ENCODE results near the gene NXN.
A peak's percentile ranks its signal among the peaks of the same experiment; 100 is the strongest.
"Not testable (repeated sequence)": the region's sequence is repeated elsewhere in the genome, so short reads cannot be mapped to it uniquely, and the experiment has no call there.

Gene NXN

GRCh38 chr17:951325-952132 lies 28.0 kb downstream of the NXN start:
- DNase-seq: peak; percentile 70

DNA sequence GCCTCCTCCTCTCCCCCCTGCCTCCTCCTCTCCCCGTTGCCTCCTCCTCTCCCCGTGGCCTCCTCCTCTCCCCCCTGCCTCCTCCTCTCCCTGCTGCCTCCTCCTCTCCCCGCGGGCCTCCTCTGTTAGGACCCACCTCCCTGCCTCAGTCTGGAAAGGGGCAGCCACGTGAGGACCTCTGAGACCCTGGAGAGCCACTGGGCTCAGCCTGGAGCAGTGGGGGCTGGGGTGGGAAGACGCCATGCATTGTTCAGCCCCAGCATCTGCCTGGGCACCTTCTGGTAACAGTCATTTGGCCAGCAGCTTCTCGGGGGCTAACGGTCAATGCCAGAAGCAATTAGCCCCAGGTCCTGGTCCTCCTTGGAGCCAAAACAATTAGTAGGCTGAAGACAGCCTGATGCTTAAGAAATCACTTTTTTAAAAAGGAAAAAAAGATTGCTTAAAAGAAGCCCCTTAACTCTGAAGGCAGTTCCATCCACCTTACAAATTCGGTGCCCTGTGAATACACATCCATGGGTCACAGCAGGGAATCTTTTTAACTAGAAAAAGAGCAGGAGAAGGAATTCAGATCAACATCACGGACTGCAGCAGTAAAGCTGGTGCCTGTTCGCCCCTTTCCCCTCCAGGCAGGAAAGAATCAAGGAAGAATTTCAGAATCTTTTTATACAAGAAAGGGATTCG lies 29.8 kb downstream of the NXN start:
- peak; percentile 90 for DNase-seq

DNA sequence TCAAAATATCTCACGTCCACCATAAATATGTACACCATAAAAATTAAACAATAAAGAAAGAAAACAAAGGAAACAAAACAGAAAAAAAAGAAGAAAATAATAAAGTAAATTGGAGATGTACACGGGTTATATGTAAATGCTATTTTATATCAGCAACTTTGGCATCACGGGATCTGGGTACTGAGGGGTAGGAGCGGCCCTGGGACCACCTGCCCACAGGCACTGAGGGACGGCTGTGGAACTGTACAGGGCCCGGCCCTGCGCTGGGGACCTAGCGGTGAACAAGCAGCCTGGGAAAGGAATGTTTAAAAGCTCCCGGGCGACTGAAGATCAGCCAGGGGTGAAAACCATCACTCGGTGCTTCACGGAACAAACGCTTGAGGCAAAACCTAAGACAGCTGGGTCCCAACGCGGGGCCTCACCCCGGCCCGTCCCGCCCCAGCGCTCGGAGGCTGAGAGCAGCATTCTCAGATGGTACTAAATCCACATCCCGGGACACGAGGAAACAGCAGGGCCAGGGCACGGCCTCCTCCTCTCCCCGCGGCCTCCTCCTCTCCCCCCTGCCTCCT lies 31.2 kb downstream of the NXN start:
- DNase-seq: peak; percentile 71

GRCh38 chr17:946510-947236 lies 32.9 kb downstream of the NXN start:
- no peak for DNase-seq

GRCh38 chr17:945672-946071 lies 33.9 kb downstream of the NXN start:
- no peak for DNase-seq

DNA sequence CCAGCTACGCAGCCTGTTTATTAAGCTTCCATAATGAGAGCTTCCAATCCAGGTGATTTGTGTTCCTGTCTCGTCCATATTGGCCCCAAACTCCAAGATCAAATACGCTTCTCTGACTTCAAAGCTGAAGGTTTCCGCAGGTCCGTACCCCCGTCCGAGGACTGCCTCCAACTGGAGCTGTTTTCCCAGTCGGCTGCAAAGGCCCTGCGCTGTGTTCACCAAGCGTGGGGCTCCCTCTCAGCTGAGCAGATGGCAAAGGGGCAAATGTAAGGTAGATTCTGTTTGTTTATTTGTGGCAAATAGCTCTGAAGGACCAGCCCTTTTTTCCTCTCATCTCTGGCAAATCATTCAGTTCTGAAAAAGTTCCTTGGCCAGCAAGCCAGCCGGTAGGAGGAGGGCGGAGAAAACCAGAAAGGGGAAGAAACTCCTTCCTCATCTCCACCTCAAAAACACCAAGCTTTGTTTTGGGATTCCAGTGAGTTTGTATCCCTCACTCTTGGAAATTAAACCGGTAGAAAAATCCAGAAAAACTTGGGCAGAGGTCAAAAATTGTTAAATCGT lies 35.2 kb downstream of the NXN start:
- DNase-seq: no peak

DNA sequence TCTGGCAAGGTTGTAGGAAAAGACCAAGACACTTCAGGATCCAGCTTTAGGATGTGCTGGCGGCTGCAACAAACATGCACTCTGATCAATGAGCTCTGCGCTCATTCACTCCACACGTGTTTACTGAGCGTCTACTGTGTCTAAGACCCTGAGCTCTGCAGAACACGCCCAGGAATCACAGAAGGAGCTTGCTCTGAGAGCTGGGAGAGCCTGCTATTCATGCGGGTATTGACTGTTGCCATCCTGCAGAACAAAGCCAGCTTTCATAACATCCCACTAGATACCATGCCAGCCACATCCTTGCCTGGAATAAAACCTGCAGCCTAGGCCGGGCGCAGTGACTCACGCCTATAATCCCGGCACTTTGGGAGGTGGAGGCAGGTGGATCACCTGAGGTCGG lies 44.1 kb downstream of the NXN start:
- DNase-seq: no peak

DNA sequence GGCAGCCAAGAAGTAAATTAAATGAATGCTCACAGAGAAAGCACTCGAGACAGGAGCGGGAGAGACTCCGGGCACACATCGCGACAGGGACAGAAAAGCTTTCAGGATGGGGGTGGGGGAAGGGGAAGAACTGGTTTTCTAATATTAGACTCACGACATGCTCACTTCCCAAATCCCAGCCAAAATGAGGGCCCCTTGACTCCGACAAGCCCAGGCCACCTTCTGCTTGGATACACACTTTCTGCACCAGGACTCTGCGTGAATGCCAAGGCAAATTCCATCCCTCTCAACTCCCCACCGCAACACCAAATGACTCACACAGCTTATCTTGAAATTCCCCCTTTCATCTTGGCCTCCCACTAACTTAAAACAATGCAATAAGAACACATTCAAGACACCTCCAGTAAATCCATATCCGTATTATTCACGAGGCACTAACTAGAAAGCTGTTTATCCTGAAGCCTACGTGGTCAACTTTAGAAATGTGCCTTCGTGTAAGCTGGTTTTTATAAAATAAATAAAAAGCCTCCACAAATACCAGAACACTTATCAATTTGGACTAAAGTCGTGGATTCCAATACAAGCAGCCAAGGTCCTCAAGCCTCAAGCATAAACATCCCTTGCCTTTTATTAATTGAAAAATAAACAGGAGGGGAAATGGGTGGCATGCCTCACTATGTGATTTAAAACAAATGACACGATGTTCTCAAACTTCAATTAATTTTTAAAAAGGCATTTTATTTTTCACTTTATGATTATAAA lies 46.1 kb downstream of the NXN start:
- peak; percentile 34 for DNase-seq

DNA sequence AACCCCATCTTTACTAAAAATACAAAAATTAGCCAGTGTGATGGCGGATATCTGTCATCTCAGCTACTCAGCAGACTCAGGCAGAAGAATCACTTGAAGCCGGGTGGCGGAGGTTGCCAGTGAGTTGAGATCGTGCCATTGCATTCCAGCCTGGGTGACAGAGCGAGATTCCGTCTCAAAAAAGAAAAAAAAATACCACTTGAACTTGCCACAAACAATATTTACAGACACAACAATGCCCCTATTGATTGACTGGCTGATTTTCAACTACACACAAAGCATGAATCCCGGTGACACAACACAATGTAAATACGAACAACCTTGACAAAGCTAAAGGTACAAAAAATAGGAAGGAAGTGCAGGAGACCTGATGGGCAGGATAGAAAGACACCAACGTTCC lies 49.3 kb downstream of the NXN start:
- no peak for DNase-seq

- no peak for DNase-seq
Observed at GRCh38 chr17:929586-929985, 50.0 kb downstream of the NXN start.

- peak; percentile 54 for DNase-seq
Observed at GRCh38 chr17:927611-928461, 51.7 kb downstream of the NXN start.

DNA sequence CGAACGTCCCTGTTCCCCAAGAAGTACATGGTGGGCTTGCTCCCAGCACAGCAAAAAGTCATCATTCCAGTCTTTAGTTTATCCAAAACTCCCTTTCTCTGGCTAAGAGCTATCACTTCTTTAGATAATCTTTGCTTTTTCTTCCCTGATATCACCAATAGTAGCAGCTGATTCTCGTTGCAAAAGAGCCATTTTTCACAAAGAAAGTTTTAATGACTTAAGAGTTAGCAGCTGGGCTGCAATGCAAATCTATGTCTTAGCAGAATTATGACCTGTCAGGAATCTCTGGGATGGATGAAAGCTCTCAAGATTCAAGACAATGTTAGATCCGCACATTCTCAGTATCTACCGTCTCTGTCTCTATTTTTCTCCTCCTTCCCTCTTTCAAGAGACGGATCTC lies 53.8 kb downstream of the NXN start:
- no peak for DNase-seq

GRCh38 chr17:924711-925475 lies 54.7 kb downstream of the NXN start:
- DNase-seq: no peak

- not testable (repeated sequence) for DNase-seq
Observed at GRCh38 chr17:924306-924705, 55.3 kb downstream of the NXN start.

DNA sequence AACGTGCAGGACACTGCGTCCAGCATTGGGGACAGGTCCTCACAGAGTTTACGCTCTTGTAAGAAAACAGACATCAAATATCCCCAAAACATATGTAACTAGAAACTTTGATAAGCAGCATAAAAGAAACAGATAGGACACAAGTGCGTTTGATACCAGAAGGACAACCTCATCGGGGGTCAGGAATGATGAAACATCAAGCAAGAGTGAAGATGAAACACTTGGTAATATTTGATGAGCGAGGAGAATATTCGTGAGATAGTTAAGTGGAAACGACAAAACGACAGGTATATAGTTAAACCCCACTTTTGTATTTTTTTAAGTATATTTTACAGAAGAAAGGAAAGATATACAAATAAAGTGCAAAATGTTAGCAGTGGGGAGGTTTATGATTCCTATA lies 55.9 kb downstream of the NXN start:
- DNase-seq: no peak

DNA sequence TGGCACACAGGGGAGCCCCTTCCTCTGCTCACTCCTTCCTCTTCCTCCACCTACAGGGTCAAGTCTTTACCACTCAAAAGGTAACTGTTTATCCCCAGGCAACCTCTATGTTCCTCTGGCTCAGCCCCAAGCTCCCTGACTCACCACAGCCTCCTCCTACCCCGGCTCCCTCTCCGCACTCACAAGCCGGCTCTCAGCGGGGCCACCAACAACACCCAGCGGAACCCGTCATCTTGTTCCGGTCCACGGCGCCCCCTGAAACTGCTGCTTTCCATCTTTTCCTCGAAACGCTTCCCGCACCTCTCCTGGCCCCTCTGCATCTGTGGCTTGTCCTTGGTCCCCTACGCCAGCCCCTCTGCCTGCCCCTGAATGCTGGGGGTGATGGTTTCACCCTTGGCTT lies 58.4 kb downstream of the NXN start:
- DNase-seq: no peak

- DNase-seq: no peak
Observed at GRCh38 chr17:920190-920589, 59.4 kb downstream of the NXN start.

- no peak for DNase-seq
Observed at GRCh38 chr17:917941-918740, 61.4 kb downstream of the NXN start.

GRCh38 chr17:917391-917811 lies 62.2 kb downstream of the NXN start:
- no peak for DNase-seq

GRCh38 chr17:916315-916714 lies 63.3 kb downstream of the NXN start:
- no peak for DNase-seq
